Measurements from ENCODE around the gene RAB27A.
"Not testable (repeated sequence)": the region's sequence is repeated elsewhere in the genome, so short reads cannot be mapped to it uniquely, and the experiment has no call there.

Gene RAB27A

GRCh38 chr15:55283379-55284147, 6.0 kb downstream of the RAB27A start:
- FAIRE-seq (no peak), DNase-seq (ENCODE audit: insufficient read length, low spot score) (no peak)
- TF ChIP-seq POLR2AphosphoS5 (IDR thresholded peaks at IDR 0.05; ENCODE audit: low read depth, low read length) (no peak), TAF1 (IDR thresholded peaks at IDR 0.05; ENCODE audit: low read depth, low read length) (no peak), POU2F2 (IDR thresholded peaks at IDR 0.05; ENCODE audit: low read depth, low read length) (no peak), POLR2A (IDR thresholded peaks at IDR 0.05; ENCODE audit: low read depth, low read length) (no peak), SPI1 (IDR thresholded peaks at IDR 0.05; ENCODE audit: low read depth, low read length) (no peak), PAX5 (IDR thresholded peaks at IDR 0.05; ENCODE audit: insufficient read depth, low read length, severe bottlenecking) (no peak)

GRCh38 chr15:55282284-55282833, 7.3 kb downstream of the RAB27A start:
- TF ChIP-seq SPI1 (IDR thresholded peaks at IDR 0.05; ENCODE audit: low read depth, low read length) (peak; percentile 62), PAX5 (IDR thresholded peaks at IDR 0.05; ENCODE audit: insufficient read depth, low read length, severe bottlenecking) (no peak), POLR2AphosphoS5 (IDR thresholded peaks at IDR 0.05; ENCODE audit: low read depth, low read length) (no peak)
- DNase-seq (ENCODE audit: insufficient read length, low spot score) (no peak), FAIRE-seq (no peak)

DNA sequence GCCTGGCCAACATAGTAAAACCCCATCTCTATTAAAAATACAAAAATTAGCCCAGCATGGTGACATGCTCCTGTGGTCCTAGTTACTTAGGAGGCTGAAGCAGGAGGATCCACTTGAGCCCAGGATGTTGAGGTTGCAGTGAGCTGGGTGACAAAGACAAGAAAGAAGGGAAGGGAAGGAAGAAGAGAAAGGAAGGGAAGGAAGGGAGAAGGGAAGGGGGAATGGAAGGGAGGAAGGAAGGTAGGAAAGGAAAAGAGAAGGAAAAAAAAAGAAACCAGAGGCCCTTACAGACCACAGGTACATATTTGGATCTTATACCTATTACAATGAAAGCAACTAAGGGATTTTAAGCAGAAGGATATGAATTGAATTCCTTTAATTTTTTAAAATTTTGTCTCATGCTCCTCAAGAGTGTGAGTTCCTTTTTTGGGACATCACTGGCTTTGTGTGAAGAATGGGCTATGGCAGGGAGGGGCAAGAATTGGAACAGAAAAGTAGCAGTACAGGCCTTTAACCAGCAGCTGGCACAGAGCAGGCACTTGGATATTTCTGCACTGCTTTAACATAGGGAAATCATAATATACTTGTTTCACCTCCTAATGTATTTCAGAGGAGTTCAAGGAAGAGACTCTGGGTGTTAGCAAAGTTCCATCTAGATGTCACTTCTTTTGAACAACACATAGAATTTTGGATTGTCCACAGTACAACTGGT, 7.9 kb downstream of the RAB27A start:
- DNase-seq (ENCODE audit: insufficient read length, low spot score) (no peak), FAIRE-seq (no peak)

DNA sequence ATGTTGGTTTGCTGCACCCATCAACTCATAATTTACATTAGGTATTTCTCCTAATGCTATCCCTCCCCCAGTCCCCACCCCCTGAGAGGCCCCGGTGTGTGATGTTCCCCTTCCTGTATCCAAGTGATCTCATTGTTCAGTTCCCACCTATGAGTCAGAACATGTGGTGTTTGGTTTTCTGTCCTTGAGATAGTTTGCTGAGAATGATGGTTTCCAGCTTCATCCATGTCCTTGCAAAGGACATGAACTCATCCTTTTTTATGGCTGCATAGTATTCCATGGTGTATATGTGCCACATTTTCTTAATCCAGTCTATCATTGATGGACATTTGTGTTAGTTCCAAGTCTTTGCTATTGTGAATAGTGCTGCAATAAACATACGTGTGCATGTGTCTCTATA, 9.0 kb downstream of the RAB27A start:
- not testable (repeated sequence) for FAIRE-seq; DNase-seq (ENCODE audit: insufficient read length, low spot score)

More for the DNA sequence above, 7.9 kb downstream of the RAB27A start:
- no peak for TF ChIP-seq POU2F2 (IDR thresholded peaks at IDR 0.05; ENCODE audit: low read depth, low read length)
- no peak for TF ChIP-seq SPI1 (IDR thresholded peaks at IDR 0.05; ENCODE audit: low read depth, low read length)
- no peak for TF ChIP-seq POLR2AphosphoS5 (IDR thresholded peaks at IDR 0.05; ENCODE audit: low read depth, low read length)
- no peak for TF ChIP-seq TAF1 (IDR thresholded peaks at IDR 0.05; ENCODE audit: low read depth, low read length)

DNA sequence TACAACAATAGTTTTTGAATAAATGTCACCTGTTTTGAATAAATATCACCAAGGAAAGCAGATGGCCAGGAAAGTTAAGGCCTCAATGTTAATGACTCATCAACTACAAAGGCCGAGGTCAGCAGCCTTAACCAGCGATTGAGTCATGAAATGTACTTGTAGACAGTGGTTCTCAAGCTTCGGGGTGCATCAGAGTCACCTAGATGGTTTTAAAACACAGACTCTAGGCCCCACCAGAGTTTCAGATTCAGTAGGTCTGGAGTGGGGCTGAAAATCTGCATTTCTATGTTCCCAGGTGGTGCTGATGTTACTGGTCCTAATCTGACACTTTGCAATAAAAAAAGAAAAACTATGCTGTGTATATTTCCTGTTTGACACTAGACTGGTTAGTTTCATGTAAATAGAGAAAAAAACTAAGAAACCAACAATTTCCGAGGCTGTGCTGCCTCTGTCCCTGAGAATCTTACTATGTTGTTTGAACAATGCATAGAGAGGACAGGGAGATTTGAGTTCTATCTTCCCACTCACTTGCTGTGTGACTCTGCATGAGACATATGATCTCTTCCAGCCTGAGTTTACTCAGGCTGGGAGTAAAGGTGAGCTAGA, 9.8 kb downstream of the RAB27A start:
- 0 out of 2 replicates have a peak, but pooled peaks have one; percentile 12 for TF ChIP-seq POLR2A (IDR thresholded peaks at IDR 0.05; ENCODE audit: low read depth, low read length)
- TF ChIP-seq SPI1 (IDR thresholded peaks at IDR 0.05; ENCODE audit: low read depth, low read length), result no peak
- peak; percentile 12 for TF ChIP-seq PAX5 (IDR thresholded peaks at IDR 0.05; ENCODE audit: insufficient read depth, low read length, severe bottlenecking)
- no peak; the same call in none of the 2 replicates for TF ChIP-seq POU2F2 (IDR thresholded peaks at IDR 0.05; ENCODE audit: low read depth, low read length)
- TF ChIP-seq TAF1 (IDR thresholded peaks at IDR 0.05; ENCODE audit: low read depth, low read length), result no peak
- no peak; the same call in 1 of the 2 replicates for TF ChIP-seq POLR2AphosphoS5 (IDR thresholded peaks at IDR 0.05; ENCODE audit: low read depth, low read length)
- no peak for DNase-seq (ENCODE audit: insufficient read length, low spot score)
- peak; percentile 80 for FAIRE-seq

- no peak for DNase-seq (ENCODE audit: insufficient read length, low spot score)
- TF ChIP-seq POU2F2 (IDR thresholded peaks at IDR 0.05; ENCODE audit: low read depth, low read length), result no peak
- no peak for TF ChIP-seq POLR2AphosphoS5 (IDR thresholded peaks at IDR 0.05; ENCODE audit: low read depth, low read length)
- TF ChIP-seq TAF1 (IDR thresholded peaks at IDR 0.05; ENCODE audit: low read depth, low read length), result no peak
- no peak for TF ChIP-seq POLR2A (IDR thresholded peaks at IDR 0.05; ENCODE audit: low read depth, low read length)
- TF ChIP-seq PAX5 (IDR thresholded peaks at IDR 0.05; ENCODE audit: insufficient read depth, low read length, severe bottlenecking), result no peak
- TF ChIP-seq SPI1 (IDR thresholded peaks at IDR 0.05; ENCODE audit: low read depth, low read length), result no peak
- no peak for FAIRE-seq
Observed at GRCh38 chr15:55279100-55279745, 10.4 kb downstream of the RAB27A start.

- DNase-seq (ENCODE audit: insufficient read length, low spot score) (no peak), FAIRE-seq (no peak)
- TF ChIP-seq POLR2A (IDR thresholded peaks at IDR 0.05; ENCODE audit: low read depth, low read length) (no peak), POLR2AphosphoS5 (IDR thresholded peaks at IDR 0.05; ENCODE audit: low read depth, low read length) (no peak), TAF1 (IDR thresholded peaks at IDR 0.05; ENCODE audit: low read depth, low read length) (no peak), SPI1 (IDR thresholded peaks at IDR 0.05; ENCODE audit: low read depth, low read length) (no peak), PAX5 (IDR thresholded peaks at IDR 0.05; ENCODE audit: insufficient read depth, low read length, severe bottlenecking) (no peak), POU2F2 (IDR thresholded peaks at IDR 0.05; ENCODE audit: low read depth, low read length) (no peak)
Observed at GRCh38 chr15:55277715-55278114, 11.9 kb downstream of the RAB27A start.

DNA sequence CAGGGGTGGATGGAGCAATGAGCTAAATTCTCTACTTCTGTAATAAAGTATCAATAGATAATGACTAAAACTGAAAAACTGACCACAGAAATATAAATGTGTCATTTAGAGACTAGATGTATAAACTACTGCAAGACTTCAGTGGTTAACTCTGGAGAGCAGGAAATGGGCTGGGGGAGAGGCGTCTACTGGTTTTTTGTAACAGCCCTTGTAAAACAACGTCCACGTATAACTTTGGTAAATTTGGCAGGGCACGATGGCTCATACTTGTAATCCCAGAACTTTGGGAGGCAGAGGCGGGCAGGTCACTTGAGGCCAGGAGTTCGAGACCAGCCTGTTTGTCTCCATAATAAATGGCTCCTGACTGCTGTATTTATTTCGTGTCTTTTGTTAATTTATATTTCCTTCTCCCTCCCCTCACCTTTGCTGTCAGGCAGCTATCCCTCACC, 12.5 kb downstream of the RAB27A start:
- FAIRE-seq, result peak; percentile 87
- no peak for TF ChIP-seq TAF1 (IDR thresholded peaks at IDR 0.05; ENCODE audit: low read depth, low read length)
- 0 out of 2 replicates have a peak, but pooled peaks have one; percentile 34 for TF ChIP-seq POU2F2 (IDR thresholded peaks at IDR 0.05; ENCODE audit: low read depth, low read length)
- DNase-seq (ENCODE audit: insufficient read length, low spot score), result no peak

- no peak for TF ChIP-seq POLR2AphosphoS5 (IDR thresholded peaks at IDR 0.05; ENCODE audit: low read depth, low read length)
- no peak for TF ChIP-seq PAX5 (IDR thresholded peaks at IDR 0.05; ENCODE audit: insufficient read depth, low read length, severe bottlenecking)
- TF ChIP-seq SPI1 (IDR thresholded peaks at IDR 0.05; ENCODE audit: low read depth, low read length), result no peak
- FAIRE-seq (no peak), DNase-seq (ENCODE audit: insufficient read length, low spot score) (no peak)
Observed at GRCh38 chr15:55276324-55276723, 13.3 kb downstream of the RAB27A start.

Measured in GM12891 (cell line).